MG63 (cell line): ENCODE measurements around the gene RASD1. TPM values are rescaled to one million over a fixed set of nuclear protein-coding genes. Genes with fewer than 3 reads are reported as not detected.

ENCODE experiments used
- DNase-seq: peaks from one replicate; pipeline ENCODE4 v3.0.0-alpha.2; 2020
- H3K27me3 ChIP-seq: fragments of 250-450 bp; sonication (Bioruptor Pico); 2 replicates; pipeline ENCODE4 v1.5.1; 2020; ENCODE audit warnings: mild to moderate bottlenecking, moderate library complexity
- H3K36me3 ChIP-seq: fragments of 250-450 bp; sonication (Bioruptor Pico); 2 replicates; pipeline ENCODE4 v1.5.1; 2020; ENCODE audit warnings: mild to moderate bottlenecking, moderate library complexity
- H3K4me3 ChIP-seq: fragments of 250-450 bp; sonication (Bioruptor Pico); 2 replicates; pipeline ENCODE4 v1.5.1; 2020; ENCODE audit warnings: mild to moderate bottlenecking, moderate library complexity
- H3K9me3 ChIP-seq: fragments of 250-450 bp; sonication (Bioruptor Pico); 2 replicates; pipeline ENCODE4 v1.5.1; 2020; ENCODE audit warnings: mild to moderate bottlenecking, moderate library complexity
- total RNA-seq: library from RNA; depleted of rRNA; stranded (reverse); fragments of >200 nt; shearing (Covaris generic); gene quantifications from 2 replicates; pipeline ENCODE4 v1.2.3, GENCODE V29; 2014; ENCODE audit warnings: low replicate concordance

RASD1 gene
- total RNA-seq, 1 experiment from 2014 or later: 5.6 TPM

DNA sequence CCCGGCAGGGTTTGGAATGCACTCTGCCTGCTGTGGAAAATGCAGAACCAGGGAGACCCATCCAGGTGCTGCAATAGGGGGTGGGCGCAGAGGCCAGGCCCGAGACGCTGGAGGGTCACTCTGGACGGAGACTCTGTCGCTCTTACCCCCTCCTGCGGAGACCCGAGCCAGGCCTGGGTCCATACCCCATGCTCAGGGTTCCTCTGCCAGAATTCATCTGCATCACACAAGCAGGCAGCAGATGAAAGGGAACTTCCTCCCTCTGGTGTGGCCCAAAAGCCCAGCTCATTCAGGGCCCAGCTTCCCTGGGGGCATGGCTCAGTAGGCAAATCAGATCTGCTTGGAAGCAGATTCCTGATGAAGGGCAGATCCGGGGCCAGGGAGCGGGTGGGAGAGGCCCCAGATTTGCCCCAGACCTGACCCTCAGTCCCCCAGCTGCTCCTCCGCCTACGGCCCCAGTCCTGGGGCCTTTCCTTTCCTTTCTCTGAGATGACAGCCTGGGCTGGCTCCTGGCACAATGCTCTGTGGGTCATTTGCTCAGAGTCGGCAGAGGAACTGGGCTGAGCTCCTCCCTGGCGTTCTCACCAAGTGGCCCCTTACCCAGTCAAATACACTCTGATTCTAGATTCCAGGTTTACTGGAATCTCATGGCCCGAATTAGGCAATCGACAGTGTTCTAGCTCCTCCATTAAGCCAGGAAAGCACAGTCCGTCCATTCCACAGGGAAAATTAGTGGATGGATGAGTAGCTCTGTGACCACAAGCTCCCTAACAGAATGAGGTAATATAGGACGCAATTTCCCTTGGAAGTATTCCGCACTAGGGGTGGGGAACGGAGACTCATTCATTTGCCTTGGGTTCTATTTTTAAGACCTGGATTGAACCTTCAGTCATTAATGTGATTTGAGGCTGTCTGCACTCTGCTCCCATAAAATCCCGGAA, 19.1 kb upstream of the RASD1 start:
- H3K9me3 ChIP-seq: no peaks in the 10 kb centered on the region
- peak; percentile 46 for DNase-seq
- no peak overlapping the region for H3K4me3 ChIP-seq
- no peaks in the 10 kb centered on the region for H3K36me3 ChIP-seq
- no peaks in the 10 kb centered on the region for H3K27me3 ChIP-seq

DNA sequence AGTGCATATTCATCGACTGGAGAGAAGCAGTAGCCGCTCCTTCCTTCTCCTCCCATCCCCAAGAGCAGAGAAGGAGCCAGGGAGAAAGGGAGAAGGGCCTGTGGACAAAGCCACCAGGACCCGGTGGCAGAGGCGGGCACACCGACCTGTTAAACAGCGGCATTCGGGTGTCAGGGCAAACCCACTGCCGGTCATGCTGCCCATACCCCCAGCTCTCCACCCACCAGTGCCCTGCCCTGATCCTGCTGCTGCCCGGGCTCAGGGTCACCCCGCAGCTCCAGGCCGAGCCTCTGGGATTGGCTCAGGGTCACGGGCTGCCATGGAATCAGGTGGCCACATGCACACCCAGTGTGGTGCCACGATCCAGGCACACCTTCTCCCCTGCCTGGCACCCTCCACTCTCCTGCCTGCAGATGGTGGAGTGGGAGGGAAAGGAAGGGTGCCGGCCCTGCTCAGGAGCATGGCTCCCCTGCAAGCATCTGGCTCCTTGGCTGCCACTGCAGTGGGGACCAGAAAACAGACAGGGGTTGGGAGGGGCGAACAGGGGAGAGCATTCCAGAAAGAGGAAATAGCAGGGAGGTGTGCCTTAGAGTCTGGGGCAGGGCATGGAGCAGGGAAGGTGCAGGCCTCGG, 18.3 kb upstream of the RASD1 start:
- Histone ChIP-seq H3K36me3 (no peaks in the 10 kb centered on the region), H3K9me3 (no peaks in the 10 kb centered on the region), H3K4me3 (no peak overlapping the region), H3K27me3 (no peaks in the 10 kb centered on the region)
- no peak for DNase-seq

DNA sequence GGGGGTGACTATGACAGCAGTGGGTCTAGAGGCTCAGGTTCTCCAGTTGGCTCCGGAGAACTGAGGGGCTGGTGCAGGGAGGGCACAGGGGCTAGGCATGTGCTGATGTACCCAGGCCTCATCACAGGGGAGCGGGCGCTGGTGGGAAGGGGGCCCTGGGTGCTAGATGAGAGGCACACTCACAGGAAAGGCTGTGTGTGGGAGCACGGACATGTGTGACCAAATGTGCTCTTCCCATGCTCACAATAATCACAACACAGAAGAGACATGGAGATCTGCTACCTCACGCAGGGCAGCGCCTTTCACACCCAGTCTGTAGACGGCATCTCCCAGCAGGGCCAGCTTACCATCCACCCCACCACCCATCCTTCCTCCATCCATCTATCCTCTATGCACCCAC, 17.4 kb upstream of the RASD1 start:
- Histone ChIP-seq H3K4me3 (no peak overlapping the region), H3K9me3 (no peaks in the 10 kb centered on the region)
- no peak for DNase-seq

DNA sequence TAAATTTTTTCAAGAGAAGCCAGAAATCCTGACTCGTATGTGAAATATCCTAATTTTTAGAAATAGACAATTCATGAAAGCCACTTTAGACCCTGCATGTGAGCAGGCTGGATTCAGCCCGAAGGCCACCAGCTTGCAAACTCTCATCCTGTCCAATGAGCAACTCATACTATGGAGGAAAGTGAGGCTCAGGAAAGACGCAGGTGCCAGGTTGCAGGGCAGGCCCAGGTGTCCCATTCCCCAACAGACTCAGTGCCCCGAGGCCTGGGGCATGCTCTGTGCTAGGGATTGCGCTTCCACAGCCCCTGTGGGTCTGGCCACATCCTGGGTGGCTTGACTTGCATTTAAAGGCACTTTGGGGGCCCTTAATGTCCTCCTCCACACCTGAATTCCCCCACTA, 16.7 kb upstream of the RASD1 start:
- H3K4me3 ChIP-seq: no peak overlapping the region
- H3K27me3 ChIP-seq: no peaks in the 10 kb centered on the region
- no peaks in the 10 kb centered on the region for H3K9me3 ChIP-seq
- no peaks in the 10 kb centered on the region for H3K36me3 ChIP-seq
- DNase-seq: no peak

More for the DNA sequence above, 17.4 kb upstream of the RASD1 start:
- Histone ChIP-seq H3K27me3 (no peaks in the 10 kb centered on the region), H3K36me3 (no peaks in the 10 kb centered on the region)

DNA sequence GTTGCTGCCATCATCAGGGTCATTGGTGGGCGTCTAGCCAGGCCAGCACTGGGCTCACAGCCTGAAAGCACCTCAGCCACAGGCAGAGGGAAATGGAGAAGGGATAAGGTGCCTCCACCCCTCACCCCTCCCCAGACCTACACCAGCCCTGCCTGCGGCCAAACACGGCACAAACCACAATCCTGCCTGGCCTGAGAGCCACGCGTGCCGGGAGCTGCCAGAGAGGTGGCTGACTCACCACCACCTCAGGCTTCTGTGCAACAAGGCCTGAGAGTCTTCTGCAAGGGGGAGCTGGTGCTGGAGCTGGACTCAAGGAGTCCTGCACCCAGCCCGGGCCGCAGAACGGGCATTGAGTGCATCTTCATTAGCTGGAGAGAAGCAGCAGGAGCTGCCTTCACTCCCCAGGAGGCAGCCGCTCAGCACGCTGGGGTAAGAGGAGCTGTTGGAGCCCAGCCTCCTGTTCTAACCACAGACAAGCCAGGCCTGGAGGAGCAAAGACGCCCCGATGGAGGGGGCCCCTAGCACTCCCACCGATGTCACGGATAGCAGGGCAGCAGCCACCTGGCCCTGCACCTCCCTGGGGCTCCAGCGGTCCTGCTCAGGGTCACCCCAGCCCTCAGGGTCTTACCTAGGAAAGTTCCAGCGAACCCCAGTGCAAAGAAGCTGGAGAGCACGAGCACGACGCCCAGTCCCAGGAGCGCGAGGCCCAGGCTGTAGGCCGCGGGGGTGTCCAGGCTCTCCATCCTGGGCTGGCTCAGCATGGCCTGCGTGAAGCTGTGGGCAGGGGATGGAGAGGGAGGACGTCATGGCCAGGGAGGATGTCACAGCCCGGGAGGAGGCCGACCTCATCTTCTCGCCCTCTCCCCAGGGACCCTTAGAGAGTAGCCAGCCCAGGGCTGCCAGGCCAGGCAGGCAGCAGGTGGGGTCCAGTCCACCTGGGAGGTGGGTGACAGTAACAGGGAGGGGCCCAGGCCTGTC, 16.0 kb upstream of the RASD1 start:
- no peak overlapping the region for H3K4me3 ChIP-seq
- no peaks in the 10 kb centered on the region for H3K9me3 ChIP-seq
- DNase-seq: peak; percentile 96
- H3K36me3 ChIP-seq: no peaks in the 10 kb centered on the region
- H3K27me3 ChIP-seq: no peaks in the 10 kb centered on the region

DNA sequence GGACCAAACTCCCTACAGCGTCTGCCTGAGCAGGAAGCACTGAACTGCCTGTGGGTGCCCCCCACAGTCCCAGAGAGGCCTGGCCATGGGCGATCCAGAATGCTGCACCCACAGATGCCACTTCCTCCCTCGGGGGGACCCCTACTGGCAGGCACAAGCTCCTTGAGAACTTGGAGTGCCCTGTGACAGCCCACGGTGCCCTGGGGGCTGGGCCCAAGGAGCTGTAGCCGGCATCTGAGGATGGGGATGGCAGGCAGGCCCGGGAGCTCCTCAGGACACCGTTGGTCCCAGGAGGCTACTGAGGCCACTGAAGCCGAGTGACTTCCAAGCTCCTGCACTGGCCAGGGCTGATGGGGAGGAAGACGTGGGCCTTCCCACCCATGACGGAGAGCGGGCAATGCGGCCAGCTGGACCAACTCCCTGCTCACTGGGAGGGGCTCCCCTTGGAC, 15.1 kb upstream of the RASD1 start:
- no peak for DNase-seq
- no peaks in the 10 kb centered on the region for H3K9me3 ChIP-seq
- no peaks in the 10 kb centered on the region for H3K27me3 ChIP-seq
- no peaks in the 10 kb centered on the region for H3K36me3 ChIP-seq
- no peak overlapping the region for H3K4me3 ChIP-seq

DNA sequence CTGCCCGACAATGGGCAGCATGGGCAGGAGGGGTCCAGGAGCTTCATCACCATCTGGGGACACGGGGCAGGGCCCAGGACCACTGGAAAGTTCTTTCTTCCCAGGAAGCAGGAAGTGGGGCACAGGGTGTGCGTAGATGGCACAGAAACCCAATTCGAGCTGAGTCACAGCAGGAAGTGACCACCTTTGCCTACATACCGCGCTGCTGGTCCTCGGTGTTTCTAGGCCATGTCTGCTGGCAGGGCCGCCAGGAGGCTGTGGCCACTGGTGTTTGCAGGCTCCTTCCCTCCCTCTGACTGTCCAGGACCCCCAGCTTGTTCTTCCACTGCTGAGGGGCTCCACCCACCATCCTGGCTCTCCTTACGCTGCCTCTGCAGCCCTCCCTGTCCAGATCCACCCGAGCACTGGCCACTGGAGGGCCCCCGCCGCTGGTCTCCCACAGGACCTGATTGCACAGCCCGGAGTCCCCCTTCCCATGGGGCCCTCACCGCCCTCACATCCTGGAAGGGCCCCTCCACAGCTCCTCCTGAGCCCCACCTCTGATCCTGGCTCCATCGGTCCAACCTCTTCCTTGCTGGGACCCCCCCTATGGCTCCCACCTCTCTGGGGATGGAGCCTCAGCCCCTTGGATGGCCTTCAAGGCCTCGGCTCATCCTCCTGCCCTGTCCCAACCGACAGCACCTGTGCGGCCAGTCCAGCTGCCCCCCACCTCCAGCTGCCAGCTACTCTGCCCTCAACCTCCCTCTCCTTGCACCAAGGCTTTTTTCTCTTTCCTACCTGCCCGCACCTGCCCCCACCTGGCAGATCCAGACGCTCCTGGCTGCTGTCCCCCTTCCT, 14.5 kb upstream of the RASD1 start:
- no peak for DNase-seq
- no peaks in the 10 kb centered on the region for H3K9me3 ChIP-seq
- no peaks in the 10 kb centered on the region for H3K36me3 ChIP-seq
- no peaks in the 10 kb centered on the region for H3K27me3 ChIP-seq
- H3K4me3 ChIP-seq: no peak overlapping the region

DNA sequence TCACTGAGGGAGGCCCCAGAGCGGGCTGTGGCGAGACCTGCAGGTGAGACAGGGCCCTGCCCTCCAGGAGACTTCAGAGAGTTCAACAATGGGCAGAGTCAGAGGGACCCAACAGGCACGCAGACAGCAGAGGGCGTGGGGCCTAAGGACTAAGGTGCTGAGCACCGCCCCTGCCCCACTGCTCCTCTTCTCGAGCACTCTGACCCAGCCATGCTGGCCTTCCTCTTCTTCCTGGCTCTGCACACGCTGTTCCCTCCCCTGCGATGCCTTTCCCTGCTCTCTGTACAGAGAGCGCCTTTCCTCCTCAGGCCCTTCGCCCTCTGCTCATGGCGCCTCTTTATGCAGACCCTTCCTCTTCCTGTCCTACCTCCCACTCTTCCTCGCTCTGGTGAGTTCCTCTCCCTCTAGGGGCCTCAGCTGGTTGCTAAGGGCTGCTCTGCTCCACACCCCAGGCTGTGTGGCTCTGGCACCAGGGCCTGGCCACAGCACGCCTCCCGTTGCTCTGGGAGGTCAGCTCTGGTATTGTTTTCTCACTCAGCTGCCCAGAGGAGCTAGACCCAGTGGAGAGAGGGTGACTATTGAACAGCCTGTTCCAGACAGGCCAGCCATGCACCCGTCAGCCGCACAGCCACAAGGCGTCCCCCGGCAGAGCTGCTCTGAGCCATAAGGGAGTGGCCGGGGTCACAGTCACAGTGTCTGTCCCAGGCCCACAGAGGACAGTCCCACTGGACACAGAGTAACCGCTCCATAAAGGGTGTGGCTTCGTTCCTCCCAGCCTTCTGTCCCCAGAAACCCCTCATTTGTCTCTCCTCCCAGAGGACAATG, 13.6 kb upstream of the RASD1 start:
- DNase-seq: no peak
- H3K4me3 ChIP-seq: no peak overlapping the region
- H3K9me3 ChIP-seq: no peaks in the 10 kb centered on the region
- H3K36me3 ChIP-seq: no peaks in the 10 kb centered on the region
- H3K27me3 ChIP-seq: no peaks in the 10 kb centered on the region

DNA sequence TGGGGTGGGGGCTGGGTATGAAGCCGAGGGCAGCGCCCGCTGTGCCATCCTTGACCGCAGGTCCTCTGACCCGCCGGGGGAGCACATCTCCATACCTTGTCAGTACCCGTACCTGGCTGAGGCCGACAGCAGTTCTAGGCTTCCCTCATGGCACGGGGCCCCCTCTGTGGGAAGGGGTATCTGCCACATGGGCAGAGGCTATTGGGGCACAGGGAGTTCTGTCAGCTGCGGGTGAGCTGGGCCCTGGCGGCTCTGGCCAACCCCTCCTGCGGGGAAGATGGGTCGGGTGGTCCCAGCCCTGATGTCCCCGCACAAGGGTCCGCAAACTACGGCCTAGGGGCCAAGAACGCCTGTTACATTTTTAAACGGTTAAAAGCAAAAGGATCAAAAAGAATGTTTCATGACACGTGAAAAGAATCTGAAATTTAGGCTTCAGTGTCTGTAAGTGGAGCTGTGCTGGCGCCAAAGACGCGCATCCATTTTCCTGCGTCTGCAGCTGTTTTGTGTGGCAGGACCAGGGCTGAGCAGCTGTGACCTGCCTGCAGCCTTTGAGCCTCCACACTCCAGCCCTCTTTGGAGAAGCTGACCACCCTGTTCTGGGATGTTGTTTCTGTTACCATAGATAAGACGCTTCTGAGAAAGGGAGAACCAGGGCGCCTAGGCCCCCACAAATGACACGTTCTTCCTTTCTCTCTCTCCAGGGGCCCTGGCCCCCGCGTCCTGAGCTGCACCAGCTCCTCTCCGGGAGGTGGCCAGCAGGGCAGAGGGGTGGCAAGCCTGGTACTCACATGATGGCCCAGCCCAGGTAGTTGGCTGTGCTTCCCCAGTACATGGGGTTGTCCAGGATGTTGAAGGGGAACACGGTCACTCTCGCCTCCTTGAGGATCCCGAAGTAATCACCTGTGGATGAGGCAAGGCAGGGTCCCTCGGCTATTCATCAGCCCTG, 12.7 kb upstream of the RASD1 start:
- no peak for DNase-seq
- no peak overlapping the region for H3K4me3 ChIP-seq
- H3K27me3 ChIP-seq: no peaks in the 10 kb centered on the region
- no peaks in the 10 kb centered on the region for H3K9me3 ChIP-seq
- H3K36me3 ChIP-seq: no peaks in the 10 kb centered on the region

DNA sequence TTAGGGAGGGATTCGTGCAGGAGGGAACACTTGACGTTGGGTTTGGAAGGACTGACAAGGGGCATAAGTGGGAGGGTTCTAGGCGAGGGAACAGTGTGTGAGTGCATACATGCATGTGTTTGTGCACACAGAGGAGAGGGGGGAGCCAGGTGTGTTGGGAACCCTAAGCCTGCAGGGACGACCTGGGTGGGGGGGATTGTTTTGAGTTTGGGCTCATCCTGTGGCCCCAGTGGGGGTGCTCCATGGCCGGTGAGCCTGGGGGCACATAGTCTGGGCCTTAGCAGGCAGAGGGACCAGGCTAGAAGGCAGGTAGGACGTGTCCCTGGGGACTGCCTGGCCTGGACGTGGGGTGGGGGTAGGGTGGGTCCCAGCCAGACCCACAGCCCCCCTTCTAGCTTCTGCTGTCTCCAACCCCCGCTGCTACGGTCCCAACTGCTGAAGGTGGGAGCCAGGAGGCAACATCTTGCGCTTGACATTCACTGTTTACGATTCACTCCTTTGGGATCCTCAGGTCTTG, 11.9 kb upstream of the RASD1 start:
- Histone ChIP-seq H3K36me3 (no peaks in the 10 kb centered on the region), H3K4me3 (no peak overlapping the region), H3K9me3 (no peaks in the 10 kb centered on the region), H3K27me3 (no peaks in the 10 kb centered on the region)
- no peak for DNase-seq

DNA sequence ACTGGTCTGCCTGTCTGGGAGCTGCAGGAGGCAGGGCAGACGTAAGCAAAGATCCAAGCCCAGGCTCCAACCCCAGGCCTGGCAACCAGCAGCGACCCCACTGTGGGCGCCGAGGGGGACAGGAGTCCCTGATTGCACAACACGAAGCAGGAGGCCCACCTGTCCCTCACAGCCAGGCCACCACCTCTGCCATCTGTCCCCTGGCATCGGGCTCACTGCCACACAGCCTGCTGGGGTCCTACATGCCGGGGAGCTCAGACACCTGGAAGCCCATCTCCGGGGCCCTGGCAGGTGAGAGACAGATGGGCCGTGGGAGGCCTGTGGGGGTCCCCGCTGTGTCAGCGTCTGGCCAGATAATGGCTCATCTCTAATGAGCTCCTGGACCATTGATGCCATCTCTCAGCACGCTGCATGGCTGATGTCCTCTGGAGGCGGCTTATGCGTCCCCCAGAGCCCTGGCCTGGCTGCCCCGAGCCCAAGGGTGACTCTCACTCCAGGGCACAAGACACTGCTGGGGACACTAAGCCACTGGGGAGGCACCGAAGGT, 11.3 kb upstream of the RASD1 start:
- no peak for DNase-seq
- Histone ChIP-seq H3K27me3 (no peaks in the 10 kb centered on the region), H3K36me3 (no peaks in the 10 kb centered on the region), H3K9me3 (no peaks in the 10 kb centered on the region), H3K4me3 (no peak overlapping the region)

DNA sequence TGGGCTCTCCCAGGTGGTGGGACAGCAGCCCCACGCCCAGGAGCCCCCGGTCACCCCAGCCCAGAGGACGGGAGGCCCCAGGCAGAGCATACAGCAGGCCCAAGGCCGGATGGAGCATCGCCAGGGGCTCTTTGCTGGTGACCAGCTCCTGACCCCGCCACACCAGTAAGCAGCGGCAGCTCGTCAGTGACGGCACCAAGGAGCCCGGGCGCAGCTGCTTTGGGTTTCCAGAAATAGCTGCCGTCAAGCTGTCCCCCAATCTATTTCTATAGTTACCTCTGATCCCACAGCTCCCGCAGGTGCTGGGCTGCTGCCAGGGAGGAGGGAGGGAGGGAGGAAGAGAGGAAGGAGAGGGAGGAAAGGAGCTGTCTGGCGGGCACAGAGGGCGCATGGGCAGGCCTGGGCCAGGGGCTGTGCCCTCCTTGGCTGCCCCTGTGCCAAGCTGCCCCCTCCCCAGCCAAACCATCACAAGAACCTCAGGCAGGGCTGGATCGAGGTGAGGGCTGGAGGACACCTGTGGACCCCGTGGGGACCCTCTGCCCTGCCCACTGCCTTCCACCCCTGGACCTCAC, 10.8 kb upstream of the RASD1 start:
- DNase-seq: no peak
- no peaks in the 10 kb centered on the region for H3K9me3 ChIP-seq
- H3K27me3 ChIP-seq: no peaks in the 10 kb centered on the region
- no peaks in the 10 kb centered on the region for H3K36me3 ChIP-seq
- no peak overlapping the region for H3K4me3 ChIP-seq

DNA sequence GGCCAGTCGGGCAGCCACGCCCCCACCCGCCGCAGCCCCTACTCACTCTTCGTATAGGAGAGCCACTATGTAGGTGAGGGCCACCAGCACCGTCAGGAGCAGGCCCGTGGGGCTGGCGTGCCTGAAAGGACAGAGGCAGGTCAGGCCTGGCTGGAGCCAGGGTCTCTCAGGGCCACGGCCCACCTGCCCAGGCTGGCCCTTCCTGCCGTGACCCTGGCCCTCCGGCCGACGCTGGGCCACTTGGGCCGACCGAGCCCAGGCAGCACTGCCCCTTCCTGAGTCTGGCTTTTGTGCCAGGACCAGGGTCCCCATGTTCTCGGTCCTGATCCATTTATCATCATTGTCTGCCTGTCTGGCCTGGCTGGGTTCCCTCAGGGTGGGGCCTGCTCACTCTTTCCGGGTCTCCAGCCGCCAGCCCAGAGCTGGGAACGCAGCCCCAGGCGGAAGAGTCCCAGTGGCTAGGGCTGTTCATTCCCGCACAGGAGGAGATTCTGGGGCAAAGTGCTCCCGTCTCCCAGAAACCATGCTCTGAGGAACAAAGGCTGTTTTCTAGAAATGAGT, 10.1 kb upstream of the RASD1 start:
- DNase-seq: no peak
- Histone ChIP-seq H3K9me3 (no peaks in the 10 kb centered on the region), H3K27me3 (no peaks in the 10 kb centered on the region), H3K36me3 (no peaks in the 10 kb centered on the region), H3K4me3 (no peak overlapping the region)
